Stimulated activated CD8-positive, alpha-beta memory T cell treated with anti-CD3 and anti-CD28 coated beads, Interleukin-4, amount 100 ng/mL, for 1 hour (primary cell): ENCODE results near the gene HEXIM1.

Experiments
- DNase-seq, 2 donors: peaks; one replicate each; pipeline ENCODE4 v3.0.0-alpha.2; 2020; ENCODE audit warnings: low read depth in 2 of 2, low spot score in 1 of 2

The HEXIM1 gene

GRCh38 chr17:45129940-45130680, 18.2 kb upstream of the HEXIM1 start:
- DNase-seq: no peak

DNA sequence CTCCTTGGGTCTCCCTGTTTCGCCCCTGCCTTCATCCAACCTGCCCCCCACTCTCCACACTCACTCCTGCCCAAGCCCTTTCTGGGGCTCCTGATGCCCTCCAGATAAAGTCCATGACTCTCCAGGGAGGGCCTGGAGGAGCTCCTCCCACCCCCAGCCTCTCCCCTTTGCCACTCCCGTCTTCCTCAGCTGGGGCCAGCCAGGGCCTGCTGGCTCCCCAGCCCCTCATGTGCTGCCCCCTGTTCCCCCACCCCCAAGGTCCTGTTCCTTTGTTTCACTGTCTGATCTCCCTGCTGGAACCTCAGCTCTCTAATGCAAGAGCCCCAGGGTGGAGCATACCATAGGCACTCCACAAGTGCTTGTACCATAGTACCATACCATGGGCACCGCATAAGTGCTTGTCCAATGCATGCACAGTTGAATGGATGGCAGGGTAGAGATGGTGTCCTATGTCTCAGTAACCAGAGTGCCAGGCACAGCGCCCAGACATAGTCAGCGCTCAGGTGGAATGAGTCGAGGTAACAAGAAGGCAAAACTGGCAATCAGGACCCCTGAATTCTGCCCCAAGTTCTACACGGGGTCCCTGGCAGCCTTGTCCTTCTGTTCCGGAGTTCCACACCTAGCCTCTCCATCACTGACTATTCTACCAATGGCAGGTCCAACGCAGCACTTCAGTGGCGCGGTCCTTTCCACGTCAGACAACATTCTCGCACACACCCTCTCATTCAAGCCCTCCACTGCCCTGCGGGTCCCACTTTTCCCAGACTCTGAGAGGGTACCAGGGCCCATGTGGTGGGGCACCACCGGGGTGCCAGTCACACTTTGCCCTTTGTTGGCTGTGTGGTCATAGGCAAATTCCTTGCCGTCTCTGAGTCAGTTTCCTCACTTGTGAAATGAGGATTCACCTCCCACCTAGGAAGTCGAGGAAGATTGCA, 17.3 kb upstream of the HEXIM1 start:
- no peak for DNase-seq

DNA sequence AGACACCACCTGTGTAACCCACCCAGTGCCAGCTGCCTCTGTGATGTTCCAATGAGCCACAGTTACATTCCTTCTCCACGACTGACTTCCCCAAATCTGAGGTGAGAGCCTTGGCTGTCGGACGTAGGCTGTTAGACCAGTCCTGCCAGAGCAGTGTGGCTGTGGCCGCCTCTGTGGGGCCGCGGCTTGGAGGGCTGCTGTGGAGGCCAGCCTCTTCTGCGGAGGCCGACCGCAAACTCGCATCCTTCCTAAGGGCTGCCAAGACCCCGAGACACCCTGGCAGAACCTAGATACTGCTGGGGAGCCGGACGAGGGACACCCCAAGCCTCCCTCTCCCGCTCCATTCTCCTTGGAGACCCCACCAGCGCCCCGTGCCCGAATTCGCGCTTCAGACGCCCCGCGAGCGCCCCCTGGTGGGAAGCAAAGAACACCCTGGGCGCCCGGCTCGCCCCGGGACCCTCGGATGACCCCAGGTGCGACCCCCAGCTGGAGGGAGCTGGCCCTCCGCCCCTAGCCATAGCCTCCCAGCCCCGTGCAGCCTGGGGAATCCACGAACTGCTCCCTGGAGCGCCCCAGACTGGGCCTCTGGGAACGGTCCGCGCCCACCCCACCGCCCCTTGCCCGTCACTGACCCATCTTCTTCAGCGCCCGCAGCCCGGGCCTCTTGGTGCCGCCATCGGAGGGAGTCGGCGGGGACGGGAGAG, 16.5 kb upstream of the HEXIM1 start:
- no peak for DNase-seq

DNA sequence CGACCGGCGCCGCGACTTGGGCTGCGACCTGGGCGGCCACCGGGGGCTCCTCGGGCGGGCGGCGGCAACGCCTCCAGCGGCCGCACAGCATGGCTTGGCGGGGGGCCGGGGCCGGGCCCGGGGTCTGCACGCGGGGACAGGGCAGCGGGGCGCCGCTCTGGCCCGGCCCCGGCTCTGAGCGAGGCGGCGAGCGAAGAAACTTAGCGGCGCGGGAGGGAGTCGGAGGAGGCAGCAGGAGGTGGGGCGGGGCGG, 16.0 kb upstream of the HEXIM1 start, which contains the start of gene PLCD3:
PLCD3 (minus strand) TSS at position 196 of the 252 bp plus-strand sequence; CDS start at position 91, 105 bp downstream.
- DNase-seq: no peak

- DNase-seq: peak in 1 of 2 donors; percentile 49
Observed at GRCh38 chr17:45132572-45133463, 15.5 kb upstream of the HEXIM1 start.

DNA sequence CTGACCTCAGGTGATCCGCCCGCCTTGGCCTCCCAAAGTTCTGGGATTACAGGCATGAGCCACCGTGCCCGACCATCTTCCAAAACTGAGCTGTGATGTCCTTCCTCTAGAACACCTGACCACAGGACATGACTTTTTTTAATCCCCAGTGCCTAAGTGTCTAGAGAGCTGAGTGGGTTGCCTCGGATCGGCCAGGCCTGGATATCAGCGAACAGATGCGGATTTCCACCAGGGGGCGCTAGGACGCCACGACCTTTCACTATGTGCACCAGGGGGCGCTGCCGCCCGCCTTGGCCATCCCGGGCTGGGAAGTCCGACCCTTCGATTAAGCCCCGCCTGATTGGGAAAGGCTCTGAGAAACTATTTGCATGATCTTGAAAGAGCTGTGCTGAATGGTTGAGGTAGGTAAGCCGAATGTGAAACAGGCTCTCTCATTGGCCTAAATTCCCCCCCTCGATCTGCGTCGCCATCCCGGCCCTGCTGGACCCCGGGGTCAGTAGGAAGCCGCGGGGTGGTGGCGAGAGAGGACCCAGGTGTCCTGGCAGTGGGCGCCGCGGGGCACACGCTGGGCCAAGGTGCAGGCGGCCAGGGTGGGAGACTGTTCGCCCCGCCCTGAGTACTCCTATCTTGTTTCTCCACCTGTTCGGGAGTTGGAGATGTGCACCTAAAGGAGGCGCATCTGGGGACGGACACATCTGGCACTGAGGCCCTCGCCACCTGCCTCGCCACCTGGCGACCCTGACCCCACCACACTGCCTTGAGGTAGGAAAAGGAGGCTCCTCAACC, 12.9 kb upstream of the HEXIM1 start, which contains the start of gene ACBD4:
ACBD4 (plus strand) TSS at position 496 of the 786 bp plus-strand sequence. CDS start 458 bp downstream, outside the sequence.
- peak; percentile 96 for DNase-seq

GRCh38 chr17:45135978-45136791, 12.1 kb upstream of the HEXIM1 start:
- no peak for DNase-seq

- DNase-seq: no peak
Observed at GRCh38 chr17:45136846-45137560, 11.3 kb upstream of the HEXIM1 start.

- no peak for DNase-seq
Observed at GRCh38 chr17:45137561-45138305, 10.5 kb upstream of the HEXIM1 start.

DNA sequence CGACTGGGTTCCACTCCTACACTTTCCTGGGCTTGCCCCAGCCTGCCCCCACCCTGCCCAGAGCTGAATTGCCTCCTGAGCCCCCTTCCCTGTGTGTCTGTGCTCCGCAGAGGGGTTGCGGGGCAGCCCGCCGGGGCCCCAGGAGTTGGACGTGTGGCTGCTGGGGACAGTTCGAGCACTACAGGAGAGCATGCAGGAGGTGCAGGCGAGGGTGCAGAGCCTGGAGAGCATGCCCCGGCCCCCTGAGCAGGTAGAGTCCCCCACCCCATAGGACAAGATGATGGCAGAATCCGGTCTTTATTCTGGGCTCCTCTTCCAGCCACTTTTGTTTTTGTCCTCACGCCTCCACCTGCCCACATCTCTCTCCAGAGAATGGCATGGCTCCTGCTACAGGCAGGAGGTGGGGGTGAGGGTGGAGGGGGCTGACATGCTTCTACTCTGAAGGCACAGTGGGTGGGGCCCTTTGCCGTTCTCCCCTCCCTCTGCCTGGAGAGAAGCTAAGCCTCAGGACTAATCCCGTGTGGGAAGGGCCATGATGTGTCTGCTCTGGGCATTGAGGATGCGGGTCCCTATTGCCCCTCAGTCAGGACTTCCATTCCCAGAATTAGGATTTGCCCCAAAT, 9.3 kb upstream of the HEXIM1 start:
- DNase-seq: no peak

DNA sequence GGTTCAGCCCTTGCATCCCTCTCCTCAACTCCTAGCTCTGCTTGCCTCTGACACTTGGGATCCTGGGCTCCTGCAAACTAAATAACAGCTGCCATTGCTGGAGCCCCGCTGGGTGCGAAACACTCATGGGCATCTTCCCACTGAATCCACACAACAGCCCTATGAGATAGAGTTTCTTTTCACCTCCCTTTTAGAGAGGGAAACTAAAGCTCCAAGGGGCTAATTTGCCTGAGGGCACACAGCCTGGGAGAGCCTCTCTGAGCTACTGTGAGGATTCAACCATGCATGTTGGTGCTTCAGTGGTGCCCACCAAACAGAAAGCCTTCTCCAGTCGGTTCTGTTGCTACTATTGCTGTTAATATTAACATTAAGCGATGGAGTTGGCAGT, 8.7 kb upstream of the HEXIM1 start:
- DNase-seq: no peak

- no peak for DNase-seq
Observed at GRCh38 chr17:45143094-45143670, 5.1 kb upstream of the HEXIM1 start.

GRCh38 chr17:45143767-45144198, 4.5 kb upstream of the HEXIM1 start:
- DNase-seq: no peak

DNA sequence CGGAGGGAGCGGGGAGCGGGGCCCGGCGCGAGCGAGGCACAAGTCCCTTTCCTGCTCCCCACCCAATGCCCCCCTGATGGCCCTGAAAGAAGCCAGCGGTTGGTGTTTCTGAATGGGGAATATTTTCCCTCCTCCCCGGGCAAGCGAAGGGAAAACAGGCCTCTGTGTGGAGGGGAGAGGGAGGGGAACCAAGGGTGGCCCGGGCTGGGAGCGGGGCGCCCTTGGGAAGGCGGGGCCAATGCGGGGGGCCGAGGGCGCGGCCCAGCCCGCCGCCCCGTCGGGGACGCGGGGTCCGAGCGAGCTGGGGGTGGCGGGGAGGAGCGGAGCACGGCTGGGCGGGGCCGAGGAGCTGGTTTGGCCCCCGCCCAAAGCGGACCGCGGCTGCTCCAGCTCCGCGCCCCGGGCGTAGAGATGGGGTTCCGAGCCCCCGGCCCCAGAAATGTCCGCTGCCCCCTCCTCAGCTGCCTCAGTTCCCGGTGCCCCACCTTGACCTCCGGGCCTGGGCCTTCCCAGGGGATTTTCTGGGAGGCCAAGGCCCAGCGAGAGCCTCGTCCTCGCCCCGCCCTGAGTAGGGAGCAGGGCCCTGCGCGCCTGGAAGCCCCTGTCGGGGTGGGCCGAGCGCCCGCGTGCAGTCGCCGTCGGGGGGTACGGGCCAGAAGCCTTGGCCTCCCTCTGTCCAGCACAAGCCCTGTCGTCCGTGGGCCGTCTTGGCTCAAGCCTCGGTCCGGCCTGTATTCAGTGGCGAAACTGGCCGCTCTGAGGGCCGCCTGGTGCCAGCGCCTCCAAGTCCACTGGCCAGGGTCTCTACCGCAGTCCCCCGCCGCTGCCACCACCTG, 3.9 kb upstream of the HEXIM1 start:
- DNase-seq: no peak

DNA sequence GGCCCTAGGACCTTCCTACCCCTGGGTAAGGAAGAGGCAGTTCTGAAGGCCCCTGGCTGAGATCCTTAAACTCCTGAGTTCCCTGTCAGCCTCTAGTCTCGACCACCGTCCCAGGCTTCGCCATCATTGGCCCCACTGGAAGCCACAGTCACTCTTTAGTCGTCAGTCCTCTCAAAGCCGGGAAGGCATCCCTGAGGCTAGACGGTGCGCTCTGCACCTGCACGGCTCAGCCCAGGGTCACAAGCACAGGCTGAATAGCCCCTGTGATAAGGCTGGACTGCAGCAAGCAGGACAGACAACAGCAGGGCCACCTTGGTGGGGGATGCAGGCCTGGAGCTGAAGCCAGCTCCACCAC, 3.3 kb upstream of the HEXIM1 start:
- no peak for DNase-seq

DNA sequence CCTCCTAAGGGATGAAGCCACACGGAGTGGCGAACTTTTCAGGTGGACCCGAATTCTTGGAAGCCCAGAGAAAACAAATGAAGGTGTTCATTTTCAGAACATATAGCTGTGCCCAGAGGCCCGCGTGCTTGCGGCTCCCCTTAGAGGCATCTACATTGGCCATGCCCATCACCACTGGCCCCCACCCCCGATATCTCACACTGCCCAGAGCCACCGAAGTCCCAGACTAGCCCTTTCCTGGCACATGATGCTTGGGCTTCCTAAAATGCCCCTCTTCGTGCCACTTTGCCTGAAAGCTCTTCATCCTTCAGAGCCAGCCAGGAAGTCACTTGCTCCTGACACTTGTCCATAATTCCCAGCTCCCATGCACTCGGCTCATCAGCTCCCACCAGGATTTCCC, 2.1 kb upstream of the HEXIM1 start:
- DNase-seq: no peak
